COLO668 (cell line): ENCODE results near the gene SCN8A.
"Not testable (repeated sequence)": the region's sequence is repeated elsewhere in the genome, so short reads cannot be mapped to it uniquely, and the experiment has no call there.

Source experiments
- DNase-seq: peaks from one replicate; lab custom pipeline; 2025; ENCODE audit not compliant: unreplicated experiment; lab: John Stamatoyannopoulos, UW

Gene SCN8A

GRCh38 chr12:51759695-51760094 is 168.7 kb downstream of the SCN8A start:
- DNase-seq = no peak

- DNase-seq = no peak
Observed at GRCh38 chr12:51760231-51760630, 169.2 kb downstream of the SCN8A start.

GRCh38 chr12:51763743-51764142 is 172.7 kb downstream of the SCN8A start:
- no peak for DNase-seq

GRCh38 chr12:51766067-51766676 is 175.1 kb downstream of the SCN8A start:
- DNase-seq = no peak

- DNase-seq = no peak
Observed at GRCh38 chr12:51771008-51771407, 180.0 kb downstream of the SCN8A start.

GRCh38 chr12:51773145-51773869 is 182.3 kb downstream of the SCN8A start:
- DNase-seq = no peak

GRCh38 chr12:51774933-51775332 is 183.9 kb downstream of the SCN8A start:
- no peak for DNase-seq

GRCh38 chr12:51777457-51777856 is 186.4 kb downstream of the SCN8A start:
- DNase-seq = no peak

- DNase-seq = no peak
Observed at GRCh38 chr12:51777973-51778372, 186.9 kb downstream of the SCN8A start.

- no peak for DNase-seq
Observed at GRCh38 chr12:51779876-51780275, 188.8 kb downstream of the SCN8A start.

- no peak for DNase-seq
Observed at GRCh38 chr12:51784688-51785087, 193.7 kb downstream of the SCN8A start.

GRCh38 chr12:51785906-51786305 is 194.9 kb downstream of the SCN8A start:
- no peak for DNase-seq

GRCh38 chr12:51788876-51789275 is 197.8 kb downstream of the SCN8A start:
- DNase-seq = no peak

GRCh38 chr12:51792417-51792816 is 201.4 kb downstream of the SCN8A start:
- no peak for DNase-seq

GRCh38 chr12:51793201-51793600 is 202.2 kb downstream of the SCN8A start:
- no peak for DNase-seq

GRCh38 chr12:51797301-51797700 is 206.3 kb downstream of the SCN8A start:
- DNase-seq = no peak

- DNase-seq = not testable (repeated sequence)
Observed at GRCh38 chr12:51798051-51798450, 207.0 kb downstream of the SCN8A start.

- no peak for DNase-seq
Observed at GRCh38 chr12:51798501-51798900, 207.5 kb downstream of the SCN8A start.

GRCh38 chr12:51801027-51801426 is 210.0 kb downstream of the SCN8A start:
- no peak for DNase-seq

- no peak for DNase-seq
Observed at GRCh38 chr12:51806896-51807295, 215.9 kb downstream of the SCN8A start.

GRCh38 chr12:51809193-51809592 is 218.2 kb downstream of the SCN8A start:
- no peak for DNase-seq
